MCF 10A (cell line): ENCODE data around the gene PRPF18. TPM values are rescaled to one million over a fixed set of nuclear protein-coding genes. Genes with fewer than 3 reads are reported as not detected.

Source experiments
- BruUV-seq: library from RNA; stranded (reverse); fragments of 400-500 nt; replicated peaks from 2 replicates; lab custom pipeline; 2021; lab: Mats Ljungman, UMichigan
- CTCF ChIA-PET: fragments of 300-600 bp; sonication (Branson Sonifier 250); formaldehyde crosslinking; extraction: SDS; loops from one replicate; lab custom pipeline; 2021; ENCODE audit warnings: antibody characterized with exemption, inconsistent platforms; lab: Yijun Ruan, JAX
- POLR2A ChIA-PET: fragments of 300-600, 350-650 bp; sonication (Branson Sonifier 250); formaldehyde crosslinking; extraction: SDS; loops from one replicate; lab custom pipeline; 2020; ENCODE audit warnings: antibody characterized with exemption, inconsistent platforms; lab: Yijun Ruan, JAX
- DNase-seq: peaks from one replicate; pipeline ENCODE4 v3.0.0-alpha.2; 2018; ENCODE audit not compliant: unreplicated experiment
- H3K27ac Mint-ChIP-seq: one replicate; pipeline ENCODE4 v1.8.0; 2022; ENCODE audit warnings: mild to moderate bottlenecking, low read depth, mixed read lengths; ENCODE audit not compliant: unreplicated experiment
- H3K27me3 Mint-ChIP-seq: one replicate; pipeline ENCODE4 v1.8.0; 2022; ENCODE audit warnings: mixed read lengths; ENCODE audit not compliant: insufficient read depth, unreplicated experiment
- H3K36me3 Mint-ChIP-seq: one replicate; pipeline ENCODE4 v1.8.0; 2022; ENCODE audit warnings: mild to moderate bottlenecking, moderate library complexity, mixed read lengths; ENCODE audit not compliant: insufficient read depth, unreplicated experiment
- H3K4me1 Mint-ChIP-seq: one replicate; pipeline ENCODE4 v1.8.0; 2022; ENCODE audit warnings: mixed read lengths; ENCODE audit not compliant: insufficient read depth, unreplicated experiment
- H3K4me3 Mint-ChIP-seq: one replicate; pipeline ENCODE4 v1.8.0; 2022; ENCODE audit warnings: mild to moderate bottlenecking, moderate library complexity, mixed read lengths; ENCODE audit not compliant: unreplicated experiment
- H3K9me3 Mint-ChIP-seq: one replicate; pipeline ENCODE4 v1.8.0; 2022; ENCODE audit warnings: mixed read lengths; ENCODE audit not compliant: unreplicated experiment
- CTCF ChIP-seq: fragments of 200-600 bp; IDR thresholded peaks from one replicate; pipeline ENCODE4 v1.8.0; 2022; ENCODE audit warnings: antibody characterized with exemption, mild to moderate bottlenecking; ENCODE audit not compliant: unreplicated experiment
- intact Hi-C: fragments of 100-400 bp; cut with micrococcal nuclease; formaldehyde crosslinking; loops from 2 replicates; pipeline ENCODE4 v1.14.1; 2022
- total RNA-seq: library from RNA; stranded (reverse); gene quantifications from 2 replicates; pipeline ENCODE4 v1.2.3, GENCODE V29; 2022

The PRPF18 gene
- total RNA-seq, 1 experiment from 2014 or later = 27.8 TPM

GRCh38 chr10:13649844-13650520, 63.2 kb downstream of the PRPF18 start:
- intact Hi-C loops = no loop called here
- H3K9me3 Mint-ChIP-seq = no peaks in the 10 kb centered on the region

DNA sequence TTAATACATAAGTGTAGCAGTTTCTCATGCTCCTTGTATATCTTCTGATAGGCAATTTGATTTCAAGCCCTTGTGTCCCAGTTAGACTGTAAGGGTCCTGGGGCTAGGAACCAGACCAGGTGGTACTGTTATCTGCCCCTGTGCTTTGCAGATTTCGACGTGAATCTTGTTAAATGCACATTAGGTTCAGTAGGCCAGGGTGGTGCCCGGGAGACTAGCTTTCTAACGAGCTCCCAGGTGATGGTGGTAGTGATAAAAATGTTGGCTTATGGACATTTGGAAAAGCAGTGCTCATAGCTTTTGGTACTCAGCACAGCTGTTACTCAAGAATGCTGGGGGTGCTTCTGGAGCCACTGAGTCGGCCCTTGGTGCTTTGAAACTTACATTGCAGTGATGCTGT, 64.2 kb downstream of the PRPF18 start:
- CTCF ChIA-PET = interaction anchor here (1.2 kb wide), 1 partner anchor 136 kb away, joined by 4 read pairs; no protein-coding TSS in a partner anchor
- H3K27ac Mint-ChIP-seq = no peak overlapping the region
- no TSS peak for BruUV-seq

More at GRCh38 chr10:13649844-13650520, 63.2 kb downstream of the PRPF18 start:
- ChIA-PET POLR2A (no interaction called here), CTCF (interaction anchor here (0.6 to 0.7 kb wide), 3 partner anchors 19 to 1688 kb away, joined by 3 to 4 read pairs (median 3); no protein-coding TSS in a partner anchor)
- Mint-ChIP-seq H3K36me3 (peaks cover 14% of the 10 kb centered on the region), H3K27ac (no peak overlapping the region), H3K27me3 (no peaks in the 10 kb centered on the region), H3K4me1 (no peaks in the 10 kb centered on the region), H3K4me3 (no peak overlapping the region)
- BruUV-seq = no TSS peak
- no peak for TF ChIP-seq CTCF
- no peak for DNase-seq

DNA sequence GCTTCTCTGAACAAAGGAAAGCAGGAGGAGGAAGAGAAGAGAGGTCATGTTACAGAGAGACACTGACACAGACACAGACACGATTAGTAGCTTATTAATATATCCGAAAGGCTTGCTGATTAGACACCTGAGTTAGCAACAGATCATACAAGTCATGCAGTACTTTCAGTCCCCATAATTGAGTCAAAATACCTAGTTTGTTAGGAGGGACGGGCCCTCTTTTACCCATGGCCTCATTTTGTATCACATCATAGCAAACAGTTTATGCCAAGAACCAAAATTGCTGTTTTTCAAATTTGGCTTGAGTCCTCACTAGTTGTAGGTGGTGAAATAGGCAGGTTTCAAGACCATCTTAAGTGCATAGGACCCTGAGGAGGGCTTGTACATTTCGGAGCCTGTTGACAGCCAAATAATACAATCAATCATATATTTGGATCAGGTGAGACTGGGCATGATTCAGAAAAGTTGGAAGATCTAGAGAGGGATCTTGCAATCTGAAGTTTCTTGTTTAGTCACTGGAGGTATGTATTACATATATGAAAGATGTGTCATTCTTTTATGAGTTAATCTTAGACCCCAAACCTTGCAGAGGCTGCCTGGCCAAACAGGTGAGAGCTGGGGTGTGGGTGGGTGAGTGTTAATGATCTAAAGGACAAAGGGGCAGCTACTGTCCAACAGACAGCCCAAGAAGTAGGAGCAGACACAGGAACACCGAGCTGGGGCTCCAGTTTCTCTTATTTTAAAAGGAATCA, 65.4 kb downstream of the PRPF18 start:
- H3K27ac Mint-ChIP-seq = no peak overlapping the region
- DNase-seq = peak; percentile 3
- CTCF ChIA-PET = interaction anchor here (0.5 to 2.0 kb wide), 4 partner anchors 39 to 135 kb away, joined by 3 to 7 read pairs (median 4); no protein-coding TSS in a partner anchor

More for the DNA sequence above, 64.2 kb downstream of the PRPF18 start:
- intact Hi-C loops = no loop called here
- H3K9me3 Mint-ChIP-seq = no peaks in the 10 kb centered on the region
- H3K36me3 Mint-ChIP-seq = peaks cover 14% of the 10 kb centered on the region
- POLR2A ChIA-PET = interaction anchor here (0.6 to 0.7 kb wide), 2 partner anchors 33 to 304 kb away, joined by 3 to 4 read pairs; no protein-coding TSS in a partner anchor
- no peak for TF ChIP-seq CTCF
- H3K27me3 Mint-ChIP-seq = no peaks in the 10 kb centered on the region
- DNase-seq = no peak
- no peaks in the 10 kb centered on the region for H3K4me1 Mint-ChIP-seq
- no peak overlapping the region for H3K4me3 Mint-ChIP-seq

More for the DNA sequence above, 65.4 kb downstream of the PRPF18 start:
- Mint-ChIP-seq H3K4me3 (no peak overlapping the region), H3K9me3 (no peaks in the 10 kb centered on the region), H3K36me3 (peaks cover 11% of the 10 kb centered on the region), H3K27me3 (no peaks in the 10 kb centered on the region), H3K4me1 (no peaks in the 10 kb centered on the region)
- TF ChIP-seq CTCF = no peak
- POLR2A ChIA-PET = no interaction called here
- BruUV-seq = no TSS peak
- intact Hi-C loops = no loop called here
